PC-3 (cell line): Measurements from ENCODE around the gene BCAR1. TPM values are rescaled to one million over a fixed set of nuclear protein-coding genes. Genes with fewer than 3 reads are reported as not detected.

Experiments
- ATAC-seq: fragments of 200-7000 bp; cut with Tn5 transposase; 2 replicates; pipeline ENCODE4 v1.9.1; 2020; ENCODE audit warnings: mild to moderate bottlenecking, moderate library complexity
- BruUV-seq: library from RNA; stranded (reverse); fragments of 400-500 nt; replicated peaks from 2 replicates; lab custom pipeline; 2021; lab: Mats Ljungman, UMichigan
- CTCF ChIA-PET: fragments of 300-600 bp; sonication (Branson Sonifier 250); formaldehyde crosslinking; loops from one replicate; lab custom pipeline; 2022; ENCODE audit warnings: antibody characterized with exemption; lab: Charles Lee
- POLR2A ChIA-PET: fragments of 300-600 bp; sonication (Branson Sonifier 250); formaldehyde crosslinking; loops from one replicate; lab custom pipeline; 2022; ENCODE audit warnings: antibody characterized with exemption; ENCODE audit not compliant: unreplicated experiment; lab: Charles Lee
- DNase-seq: peaks from one replicate; pipeline ENCODE4 v3.0.0-alpha.2; 2015
- H2AFZ ChIP-seq: fragments of 300-600 bp; sonication (generic); 2 replicates; pipeline ENCODE4 v1.6.0; 2016; ENCODE audit warnings: antibody characterized with exemption, low read length
- H3F3A ChIP-seq: fragments of 300-600 bp; sonication (generic); one replicate; pipeline ENCODE4 v1.6.0; 2017; ENCODE audit warnings: antibody characterized with exemption, low read length, control low read depth, mild to moderate bottlenecking; ENCODE audit not compliant: unreplicated experiment
- H3K27ac ChIP-seq: fragments of 300-600 bp; sonication (generic); 2 replicates; pipeline ENCODE4 v1.5.1; 2016; ENCODE audit warnings: mild to moderate bottlenecking, low read length
- H3K27me3 ChIP-seq: fragments of 300-600 bp; sonication (generic); 2 replicates; pipeline ENCODE4 v1.6.1; 2016; ENCODE audit warnings: low read length, mixed read lengths
- H3K36me3 ChIP-seq: fragments of 300-600 bp; sonication (generic); 2 replicates; pipeline ENCODE4 v1.6.1; 2016; ENCODE audit warnings: low read depth, mixed run types, low read length, mixed read lengths
- H3K4me1 ChIP-seq: fragments of 300-600 bp; sonication (generic); 2 replicates; pipeline ENCODE4 v1.5.1; 2016; ENCODE audit warnings: low read length; ENCODE audit not compliant: insufficient read depth
- H3K4me2 ChIP-seq: fragments of 300-600 bp; sonication (generic); 2 replicates; pipeline ENCODE4 v1.6.0; 2016; ENCODE audit warnings: low read length
- H3K4me3 ChIP-seq: fragments of 300-600 bp; sonication (generic); 2 replicates; pipeline ENCODE4 v1.5.1; 2016; ENCODE audit warnings: mild to moderate bottlenecking, low read length, mixed read lengths
- H3K79me2 ChIP-seq: fragments of 300-600 bp; sonication (generic); 2 replicates; pipeline ENCODE4 v1.6.1; 2017; ENCODE audit warnings: low read length, mixed read lengths
- H3K9ac ChIP-seq: fragments of 300-600 bp; sonication (generic); 2 replicates; pipeline ENCODE4 v1.6.0; 2016; ENCODE audit warnings: mild to moderate bottlenecking, low read length
- H3K9me2 ChIP-seq: fragments of 300-600 bp; sonication (generic); replicated peaks from 2 replicates; pipeline ENCODE4 v1.6.1; 2016; ENCODE audit warnings: mixed run types, low read length, mixed read lengths
- H3K9me3 ChIP-seq: fragments of 300-600 bp; sonication (generic); 2 replicates; pipeline ENCODE4 v1.6.1; 2016; ENCODE audit warnings: low read length, mixed read lengths
- H4K20me1 ChIP-seq: fragments of 300-600 bp; sonication (generic); 2 replicates; pipeline ENCODE4 v1.6.1; 2016; ENCODE audit warnings: low read length, mixed read lengths
- EZH2 ChIP-seq: fragments of 300-600 bp; sonication (generic); IDR thresholded peaks from one replicate; pipeline ENCODE4 v1.6.1; 2017; ENCODE audit warnings: antibody characterized with exemption, mild to moderate bottlenecking, low read length; ENCODE audit not compliant: unreplicated experiment
- EZH2phosphoT487 ChIP-seq: fragments of 300-600 bp; sonication (generic); IDR thresholded peaks from 2 replicates; pipeline ENCODE4 v1.6.1; 2018; ENCODE audit warnings: mild to moderate bottlenecking, antibody characterized with exemption, low read length, borderline replicate concordance
- intact Hi-C: fragments of 100-400 bp; cut with micrococcal nuclease; formaldehyde crosslinking; loops from 2 replicates; pipeline ENCODE4 v1.9.0; 2023
- total RNA-seq: library from RNA; depleted of rRNA; stranded (reverse); fragments of >200 nt; gene quantifications from 2 replicates; pipeline ENCODE4 v1.2.3, GENCODE V29; 2014
- TF ChIP-seq, protein P1 (sequence below): fragments of 300-600 bp; sonication (generic); conservative IDR thresholded peaks from 2 replicates; pipeline ENCODE4 v1.5.1; 2017; ENCODE audit warnings: antibody characterized with exemption, low read depth, mild to moderate bottlenecking, low read length

Gene BCAR1
- total RNA-seq, 1 experiment from 2014 or later = 49.3 TPM

DNA sequence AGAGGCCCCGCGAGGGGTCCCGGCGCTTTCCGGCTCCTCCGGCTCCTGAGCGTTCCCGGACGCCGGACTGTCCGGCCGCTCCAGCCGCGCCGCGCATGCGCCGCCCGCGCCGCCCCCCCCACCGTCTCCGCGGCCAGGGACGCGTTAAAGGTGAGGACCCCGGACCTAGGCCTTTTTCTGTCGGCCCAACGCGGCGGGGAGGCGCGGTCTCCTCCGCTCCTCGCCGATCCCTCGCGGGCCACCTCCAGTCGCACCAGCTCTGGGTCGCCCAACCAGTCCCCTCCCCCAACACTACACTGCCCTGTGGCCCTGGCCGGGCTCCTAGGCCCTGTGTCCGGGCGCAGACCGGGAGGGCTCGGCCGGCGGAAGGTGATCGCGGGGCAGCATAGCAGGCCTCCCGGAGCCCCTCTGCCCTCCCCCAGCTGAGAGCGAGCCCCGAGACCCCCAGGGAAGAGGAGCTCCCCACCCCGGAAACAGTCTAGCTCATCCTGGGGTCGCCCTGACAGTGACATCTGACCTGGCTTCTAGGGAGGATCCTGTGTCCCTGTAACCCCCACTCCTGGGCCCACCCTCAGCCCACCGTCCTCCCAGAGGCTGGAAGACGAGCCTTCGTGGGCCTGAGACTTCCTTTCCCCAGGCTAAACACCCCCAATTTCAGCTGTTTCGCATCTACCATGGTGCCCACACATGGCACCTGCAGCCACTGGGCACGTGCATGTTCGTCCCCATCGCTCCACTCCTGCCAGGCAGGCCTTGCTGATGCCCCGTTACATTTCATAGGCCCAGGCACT lies 14.7 kb upstream of the BCAR1 start:
- Histone ChIP-seq H3K79me2 (peaks cover 45% of the 10 kb centered on the region), H3K9me2 (no peaks in the 10 kb centered on the region), H4K20me1 (peaks cover 6% of the 10 kb centered on the region; the same call in 1 of the 2 replicates), H3F3A (no peaks in the 10 kb centered on the region), H3K27ac (peak overlapping the region; percentile 18; the same call in 1 of the 2 replicates), H3K36me3 (no peaks in the 10 kb centered on the region), H3K27me3 (no peaks in the 10 kb centered on the region), H2AFZ (peak overlapping the region; percentile 90), H3K4me3 (peak overlapping the region; percentile 94), H3K9ac (peak overlapping the region; percentile 91), H3K4me1 (peaks cover 35% of the 10 kb centered on the region), H3K9me3 (no peaks in the 10 kb centered on the region), H3K4me2 (peak overlapping the region; percentile 89)
- TSS peak; percentile 46 for BruUV-seq
- CTCF ChIA-PET = no interaction called here
- TF ChIP-seq, protein P1, sequence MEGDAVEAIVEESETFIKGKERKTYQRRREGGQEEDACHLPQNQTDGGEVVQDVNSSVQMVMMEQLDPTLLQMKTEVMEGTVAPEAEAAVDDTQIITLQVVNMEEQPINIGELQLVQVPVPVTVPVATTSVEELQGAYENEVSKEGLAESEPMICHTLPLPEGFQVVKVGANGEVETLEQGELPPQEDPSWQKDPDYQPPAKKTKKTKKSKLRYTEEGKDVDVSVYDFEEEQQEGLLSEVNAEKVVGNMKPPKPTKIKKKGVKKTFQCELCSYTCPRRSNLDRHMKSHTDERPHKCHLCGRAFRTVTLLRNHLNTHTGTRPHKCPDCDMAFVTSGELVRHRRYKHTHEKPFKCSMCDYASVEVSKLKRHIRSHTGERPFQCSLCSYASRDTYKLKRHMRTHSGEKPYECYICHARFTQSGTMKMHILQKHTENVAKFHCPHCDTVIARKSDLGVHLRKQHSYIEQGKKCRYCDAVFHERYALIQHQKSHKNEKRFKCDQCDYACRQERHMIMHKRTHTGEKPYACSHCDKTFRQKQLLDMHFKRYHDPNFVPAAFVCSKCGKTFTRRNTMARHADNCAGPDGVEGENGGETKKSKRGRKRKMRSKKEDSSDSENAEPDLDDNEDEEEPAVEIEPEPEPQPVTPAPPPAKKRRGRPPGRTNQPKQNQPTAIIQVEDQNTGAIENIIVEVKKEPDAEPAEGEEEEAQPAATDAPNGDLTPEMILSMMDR = no peak
- TF ChIP-seq EZH2phosphoT487 (no peak), EZH2 (no peak)
- intact Hi-C loops = no loop called here
- DNase-seq (peak; percentile 71), ATAC-seq (peak; percentile 39)
- POLR2A ChIA-PET = no interaction called here

DNA sequence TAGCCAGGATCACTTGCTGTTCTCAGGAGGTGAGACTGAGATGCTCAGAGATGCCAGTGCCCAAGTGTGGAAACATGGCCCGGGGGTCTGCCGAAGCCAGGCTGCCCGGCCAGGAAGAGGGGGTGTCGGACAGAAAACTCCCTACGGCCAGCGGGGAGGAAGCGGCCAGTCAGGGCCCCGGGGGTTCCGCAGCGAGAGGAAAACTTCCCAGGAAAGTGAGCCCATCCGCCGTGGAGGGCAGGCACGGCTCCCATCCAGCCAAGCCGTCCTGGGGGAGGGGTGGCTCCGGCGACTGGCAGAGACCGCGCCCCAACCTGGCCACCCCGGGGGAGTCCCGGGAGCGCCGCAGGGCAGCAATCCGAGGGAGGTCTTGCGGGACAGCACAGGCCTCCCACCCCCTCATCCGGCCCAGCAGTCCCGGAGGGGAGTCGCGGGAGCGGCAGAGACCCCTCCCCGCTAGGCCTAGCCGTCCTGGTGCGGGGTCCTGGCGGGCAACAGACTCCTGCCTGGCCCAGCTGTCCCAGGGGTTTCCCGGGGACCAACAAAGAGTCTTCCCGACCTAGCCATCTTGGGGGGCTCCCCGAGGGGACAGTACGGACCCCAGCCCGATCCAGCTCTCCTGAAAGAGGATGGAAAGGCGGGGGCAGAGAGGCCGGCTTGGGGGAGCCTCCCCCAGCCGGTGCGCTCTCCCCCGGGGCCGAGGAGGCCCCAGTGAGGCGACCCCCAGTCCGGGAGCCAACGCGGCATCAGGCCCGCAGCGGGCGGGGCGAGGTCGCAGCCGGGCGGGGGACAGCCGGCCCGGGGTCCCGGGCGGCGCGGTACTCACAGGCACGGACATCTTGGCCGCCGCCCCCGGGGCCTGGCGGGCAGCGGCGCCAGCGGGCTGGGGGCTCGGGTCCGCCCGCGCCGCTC lies 13.8 kb upstream of the BCAR1 start:
- CTCF ChIA-PET = no interaction called here
- H4K20me1 ChIP-seq = peaks cover 6% of the 10 kb centered on the region; the same call in 1 of the 2 replicates
- intact Hi-C loops = no loop called here

More for the DNA sequence above, 13.8 kb upstream of the BCAR1 start:
- Histone ChIP-seq H3K4me1 (peaks cover 35% of the 10 kb centered on the region), H3K9ac (peak overlapping the region; percentile 91), H3K27ac (peak overlapping the region; percentile 23; the same call in 1 of the 2 replicates), H3K27me3 (no peaks in the 10 kb centered on the region), H3K4me3 (peak overlapping the region; percentile 94), H3K9me2 (no peaks in the 10 kb centered on the region), H3K79me2 (peaks cover 54% of the 10 kb centered on the region), H3K4me2 (peak overlapping the region; percentile 85), H3K9me3 (no peaks in the 10 kb centered on the region), H2AFZ (peak overlapping the region; percentile 69), H3K36me3 (no peaks in the 10 kb centered on the region), H3F3A (no peaks in the 10 kb centered on the region)
- no TSS peak for BruUV-seq
- peak; percentile 33 for ATAC-seq
- DNase-seq = no peak
- POLR2A ChIA-PET = no interaction called here
- TF ChIP-seq, protein P1 = no peak
- TF ChIP-seq EZH2 (no peak), EZH2phosphoT487 (no peak)
